Neuron (in vitro differentiated cells): ENCODE measurements around the gene CCNY.

Source experiments
- H2AFZ ChIP-seq: one replicate; pipeline ENCODE4 v1.6.1; 2013; ENCODE audit warnings: low read depth, mild to moderate bottlenecking, inconsistent platforms, low read length, moderate library complexity
- H3K27me3 ChIP-seq: one replicate; pipeline ENCODE4 v1.6.1; 2013; ENCODE audit warnings: low read length; ENCODE audit not compliant: insufficient read depth
- H3K36me3 ChIP-seq: one replicate; pipeline ENCODE4 v1.6.1; 2013; ENCODE audit warnings: low read length; ENCODE audit not compliant: insufficient read depth
- H3K4me1 ChIP-seq: one replicate; pipeline ENCODE4 v1.6.1; 2013; ENCODE audit warnings: low read length; ENCODE audit not compliant: insufficient read depth
- H3K4me3 ChIP-seq: 2 replicates; pipeline ENCODE4 v1.5.1; 2013; ENCODE audit warnings: mild to moderate bottlenecking, low read length, moderate library complexity
- H3K9me3 ChIP-seq: one replicate; pipeline ENCODE4 v1.6.1; 2013; ENCODE audit warnings: low read length

Gene CCNY

DNA sequence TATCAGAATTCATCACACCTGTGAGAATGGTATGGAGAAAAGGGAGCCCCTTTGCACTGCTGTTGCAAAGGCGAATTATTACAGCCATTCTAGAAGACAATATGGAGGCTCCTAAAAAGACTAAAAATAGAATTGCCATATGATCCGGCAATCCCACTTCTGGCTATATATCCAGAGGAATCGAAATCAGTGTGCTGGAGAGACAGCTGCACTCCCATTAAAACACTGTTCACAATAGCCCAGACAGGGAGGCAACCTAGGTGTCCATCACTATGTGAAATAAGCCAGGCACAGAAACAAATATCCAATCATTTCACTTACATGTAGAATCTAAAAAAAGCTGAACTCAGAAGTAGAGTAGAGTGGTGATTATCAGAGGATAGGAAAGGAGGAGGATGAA, 242.8 kb downstream of the CCNY start:
- H3K36me3 ChIP-seq: peaks cover 3% of the 10 kb centered on the region
- no peak overlapping the region for H3K4me3 ChIP-seq
- H3K4me1 ChIP-seq: no peaks in the 10 kb centered on the region
- no peaks in the 10 kb centered on the region for H3K27me3 ChIP-seq
- no peak overlapping the region for H2AFZ ChIP-seq
- H3K9me3 ChIP-seq: no peaks in the 10 kb centered on the region

DNA sequence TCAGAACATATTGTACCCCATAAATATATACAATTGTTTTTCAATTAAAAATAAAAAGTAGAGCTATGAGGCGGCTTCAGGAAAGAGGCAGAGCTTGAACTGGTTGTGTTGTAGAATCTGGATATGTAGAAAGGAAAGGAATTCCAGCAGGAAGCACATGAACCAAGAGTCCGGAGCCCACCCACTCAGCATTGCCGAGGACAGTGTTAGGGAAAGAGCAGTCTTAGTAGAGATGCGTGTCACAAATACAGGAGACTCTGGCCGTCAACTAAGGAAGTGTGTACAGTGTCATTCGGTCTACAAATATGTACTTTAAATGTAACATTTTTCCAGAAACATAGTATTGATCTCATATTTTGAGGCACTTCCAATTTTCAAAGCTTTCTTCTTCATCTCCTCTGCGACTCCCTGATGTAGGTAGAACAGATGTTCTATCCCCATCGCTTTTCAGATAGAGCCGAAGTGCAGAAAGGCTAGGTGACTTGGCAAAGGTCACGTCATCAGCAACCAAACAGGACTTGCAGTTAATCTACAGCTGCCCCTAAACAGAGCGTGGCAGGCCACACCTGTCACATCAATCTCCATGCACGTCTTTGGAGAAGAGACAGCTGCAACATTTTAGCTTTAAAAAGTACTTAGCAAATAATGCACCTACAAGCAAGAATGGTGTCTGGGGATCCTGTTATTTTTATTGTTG, 243.6 kb downstream of the CCNY start:
- Histone ChIP-seq H3K4me1 (no peaks in the 10 kb centered on the region), H3K4me3 (no peak overlapping the region), H3K27me3 (no peaks in the 10 kb centered on the region), H3K36me3 (no peaks in the 10 kb centered on the region), H3K9me3 (no peaks in the 10 kb centered on the region), H2AFZ (no peak overlapping the region)

DNA sequence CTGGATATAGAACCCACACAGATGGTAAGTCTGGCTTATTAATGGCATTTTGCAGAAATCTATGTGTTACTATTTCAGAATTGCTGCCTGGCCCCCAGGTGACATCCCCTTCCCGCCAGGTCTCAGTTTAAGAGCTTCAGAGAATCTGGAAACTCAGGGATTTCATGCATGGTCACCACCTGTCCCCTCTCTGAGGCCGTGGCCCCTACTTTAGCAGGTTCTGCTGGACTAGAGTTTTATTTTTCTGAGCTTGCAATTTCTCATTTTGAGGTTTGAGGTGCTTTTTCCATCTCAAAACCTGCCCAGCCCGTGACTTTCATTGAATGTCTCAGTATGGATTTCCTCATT, 244.1 kb downstream of the CCNY start:
- Histone ChIP-seq H3K36me3 (no peaks in the 10 kb centered on the region), H3K4me1 (no peaks in the 10 kb centered on the region), H2AFZ (no peak overlapping the region), H3K4me3 (no peak overlapping the region), H3K27me3 (no peaks in the 10 kb centered on the region), H3K9me3 (no peaks in the 10 kb centered on the region)

DNA sequence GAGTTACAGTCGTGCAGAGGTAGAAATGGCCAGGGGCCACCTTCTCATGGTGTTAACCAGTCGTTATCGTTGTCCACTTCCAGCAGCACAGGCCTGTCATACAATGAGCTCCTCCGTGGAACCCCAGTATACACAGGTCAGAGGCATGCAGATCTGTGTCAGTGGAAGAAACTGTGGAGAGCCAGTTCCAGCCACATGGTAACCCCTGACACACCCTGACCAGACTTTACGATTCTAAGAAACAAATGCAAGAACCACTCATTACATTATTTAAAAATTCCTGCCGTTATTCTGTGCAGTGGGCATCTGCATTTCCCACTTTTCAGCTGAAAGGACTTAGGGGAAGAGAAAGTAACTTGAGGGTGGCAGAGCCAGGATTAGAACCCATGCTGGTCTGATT, 245.3 kb downstream of the CCNY start:
- no peak overlapping the region for H2AFZ ChIP-seq
- H3K4me3 ChIP-seq: no peak overlapping the region
- no peaks in the 10 kb centered on the region for H3K9me3 ChIP-seq
- H3K36me3 ChIP-seq: no peaks in the 10 kb centered on the region
- no peaks in the 10 kb centered on the region for H3K27me3 ChIP-seq
- no peaks in the 10 kb centered on the region for H3K4me1 ChIP-seq

DNA sequence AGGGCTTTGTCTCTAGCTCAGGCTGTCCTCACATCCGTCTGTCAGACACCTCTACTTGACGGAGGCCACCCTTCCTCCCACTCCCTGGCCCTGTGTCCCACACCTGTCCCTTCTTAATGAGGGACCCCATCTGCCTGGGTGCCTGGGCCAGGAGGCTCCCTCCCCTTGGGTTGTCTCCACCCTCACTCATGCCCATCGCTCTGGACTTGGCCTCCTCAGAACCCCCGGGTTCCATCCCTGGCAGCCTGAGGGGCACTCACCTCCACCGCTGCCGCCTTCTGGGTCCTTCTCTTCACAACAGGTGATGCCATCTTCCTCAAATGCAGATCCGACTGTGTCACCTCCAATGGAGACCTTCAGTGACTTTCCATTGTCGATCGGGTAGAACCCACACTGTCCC, 248.6 kb downstream of the CCNY start:
- Histone ChIP-seq H3K4me3 (no peak overlapping the region), H3K4me1 (no peaks in the 10 kb centered on the region), H3K36me3 (no peaks in the 10 kb centered on the region), H2AFZ (no peak overlapping the region), H3K27me3 (no peaks in the 10 kb centered on the region), H3K9me3 (no peaks in the 10 kb centered on the region)

DNA sequence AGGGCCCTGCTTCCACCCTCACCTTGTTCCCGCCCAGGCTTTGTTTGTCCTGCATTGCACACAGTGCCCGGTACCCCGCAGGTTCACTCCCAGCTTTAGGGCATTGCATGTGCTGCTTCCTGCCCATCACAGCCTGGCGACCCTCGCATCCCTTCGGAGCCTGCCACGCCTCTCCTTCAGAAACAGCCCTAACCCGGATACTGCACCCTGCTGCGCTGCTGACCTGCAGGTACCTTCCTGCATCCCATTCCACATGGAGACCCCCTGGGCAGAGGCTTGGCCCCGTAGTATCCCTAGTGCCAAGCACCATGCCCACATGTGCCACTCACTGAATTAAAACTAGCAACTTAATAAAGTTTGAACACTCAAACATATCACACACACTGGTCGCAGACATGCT, 249.0 kb downstream of the CCNY start:
- no peak overlapping the region for H3K4me3 ChIP-seq
- no peaks in the 10 kb centered on the region for H3K27me3 ChIP-seq
- H2AFZ ChIP-seq: no peak overlapping the region
- H3K36me3 ChIP-seq: no peaks in the 10 kb centered on the region
- no peaks in the 10 kb centered on the region for H3K9me3 ChIP-seq
- H3K4me1 ChIP-seq: no peaks in the 10 kb centered on the region

DNA sequence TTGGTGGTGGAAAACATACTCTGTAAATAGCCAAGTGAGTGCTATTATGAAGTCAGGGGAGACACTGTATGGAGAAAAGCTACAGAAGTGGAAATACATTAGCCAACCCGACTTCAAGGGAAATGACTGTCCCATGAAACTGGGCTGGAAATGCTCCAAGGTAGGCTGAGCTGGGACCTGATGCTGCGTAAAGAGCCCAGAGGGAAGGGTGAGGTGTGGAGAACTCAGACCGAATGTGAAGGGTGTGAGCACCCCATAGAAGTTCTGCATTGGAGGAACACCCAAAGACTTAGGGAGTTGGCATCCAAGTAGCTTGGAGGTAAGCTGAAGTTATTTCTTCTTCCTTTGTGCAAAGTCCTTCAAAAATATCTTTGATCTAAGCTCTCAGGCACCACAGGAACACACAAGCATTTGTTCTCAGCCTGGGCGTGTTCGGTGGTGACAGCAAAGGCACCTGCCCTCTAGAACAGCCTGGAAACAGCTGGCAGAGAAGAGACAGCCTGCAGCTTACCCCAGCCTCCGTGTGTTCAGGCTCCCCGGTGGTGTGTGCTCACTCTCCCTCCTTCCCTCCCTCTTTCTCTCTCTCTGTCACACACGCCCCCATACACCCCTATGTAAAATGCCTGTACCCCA, 249.7 kb downstream of the CCNY start:
- H2AFZ ChIP-seq: no peak overlapping the region
- H3K27me3 ChIP-seq: no peaks in the 10 kb centered on the region
- no peaks in the 10 kb centered on the region for H3K4me1 ChIP-seq
- H3K9me3 ChIP-seq: no peaks in the 10 kb centered on the region
- no peaks in the 10 kb centered on the region for H3K36me3 ChIP-seq
- H3K4me3 ChIP-seq: no peak overlapping the region

DNA sequence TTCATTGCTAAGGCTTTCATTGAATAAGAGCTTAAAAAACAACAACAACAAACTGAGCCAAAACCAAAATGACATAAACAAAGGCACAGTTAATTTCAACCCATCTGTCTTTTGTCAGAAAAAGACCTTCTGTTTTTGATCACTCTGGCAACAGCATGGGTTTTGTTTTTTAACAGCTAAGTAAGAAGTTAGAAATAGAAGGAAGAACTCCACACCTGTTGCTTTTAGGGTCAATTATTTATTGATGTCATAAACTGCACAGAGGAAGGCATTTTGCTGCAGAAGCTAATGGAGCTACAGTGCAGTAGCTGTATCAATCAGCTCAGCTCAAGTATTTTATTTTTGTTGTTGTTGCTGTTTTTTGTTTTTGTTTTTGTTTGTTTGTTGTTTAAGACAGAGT, 252.5 kb downstream of the CCNY start:
- Histone ChIP-seq H3K4me3 (no peak overlapping the region), H3K36me3 (no peaks in the 10 kb centered on the region), H2AFZ (no peak overlapping the region), H3K9me3 (no peaks in the 10 kb centered on the region), H3K4me1 (no peaks in the 10 kb centered on the region), H3K27me3 (no peaks in the 10 kb centered on the region)

DNA sequence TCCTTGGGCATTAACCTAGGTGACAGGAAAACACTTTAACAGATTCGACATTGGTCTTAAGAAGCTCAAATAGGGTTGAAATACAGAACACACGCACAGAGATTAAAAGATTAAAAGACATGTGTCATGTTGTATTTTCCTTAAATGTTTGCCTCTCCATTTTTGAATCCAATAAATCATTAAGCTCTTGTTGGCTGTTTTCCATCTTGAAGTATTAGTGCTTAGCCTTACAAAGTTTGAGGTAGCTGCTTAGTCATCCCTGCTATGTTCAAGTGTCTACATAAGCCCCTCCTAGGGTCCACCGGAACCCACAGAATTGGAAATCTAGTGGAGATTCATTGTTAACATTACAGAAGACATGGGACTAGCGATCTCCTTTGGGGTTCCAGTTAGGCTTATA, 256.1 kb downstream of the CCNY start:
- H3K4me1 ChIP-seq: peaks cover 4% of the 10 kb centered on the region
- no peaks in the 10 kb centered on the region for H3K36me3 ChIP-seq
- H3K9me3 ChIP-seq: no peaks in the 10 kb centered on the region
- no peaks in the 10 kb centered on the region for H3K27me3 ChIP-seq
- H3K4me3 ChIP-seq: no peak overlapping the region
- H2AFZ ChIP-seq: no peak overlapping the region

DNA sequence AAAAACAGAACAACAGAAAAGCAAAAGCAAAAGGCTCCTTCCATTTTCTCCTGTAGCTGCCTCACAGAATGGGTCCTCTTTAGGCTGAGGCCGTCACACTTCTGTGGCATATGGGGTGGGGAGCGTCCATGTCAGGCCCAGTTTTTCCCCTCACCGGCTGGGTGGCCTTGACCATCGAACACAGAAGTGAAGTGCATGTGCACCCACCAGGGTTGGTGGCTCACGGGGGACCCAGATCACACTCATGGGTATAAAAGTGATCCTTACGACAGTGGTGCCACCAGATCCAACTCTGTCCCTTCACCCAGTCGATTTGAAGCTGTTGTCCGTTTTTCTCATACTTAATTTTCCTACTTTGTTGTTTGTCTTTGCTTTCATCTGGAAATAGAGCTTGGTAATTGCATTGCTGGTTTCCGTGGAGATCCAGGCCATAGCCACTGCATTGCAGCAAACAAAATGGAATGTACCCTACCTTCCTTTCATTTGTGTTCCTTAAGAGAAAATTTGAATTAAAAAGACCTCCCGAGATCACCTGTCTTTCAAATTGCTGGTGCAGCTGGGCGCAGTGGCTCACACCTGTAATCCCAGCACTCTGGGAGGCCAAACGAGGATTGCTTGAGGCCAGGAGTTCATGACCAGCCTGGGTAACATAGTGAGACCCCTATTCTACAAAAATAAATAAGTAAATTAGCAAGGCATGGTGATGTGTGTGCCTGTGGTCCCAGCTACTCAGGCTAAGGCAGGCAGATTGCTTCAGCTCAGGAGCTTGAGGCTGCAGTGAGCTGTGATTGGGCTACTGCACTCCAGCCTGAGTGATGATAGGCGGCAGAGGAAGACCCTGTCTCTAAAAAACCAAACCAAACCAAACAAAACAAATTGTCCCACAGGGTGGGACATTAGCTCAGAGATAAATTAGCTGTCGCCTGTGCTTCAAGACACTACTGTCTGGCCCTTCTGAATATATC, 258.1 kb downstream of the CCNY start:
- Histone ChIP-seq H3K4me3 (no peak overlapping the region), H2AFZ (no peak overlapping the region), H3K36me3 (no peaks in the 10 kb centered on the region), H3K4me1 (peaks cover 4% of the 10 kb centered on the region), H3K27me3 (no peaks in the 10 kb centered on the region), H3K9me3 (no peaks in the 10 kb centered on the region)

DNA sequence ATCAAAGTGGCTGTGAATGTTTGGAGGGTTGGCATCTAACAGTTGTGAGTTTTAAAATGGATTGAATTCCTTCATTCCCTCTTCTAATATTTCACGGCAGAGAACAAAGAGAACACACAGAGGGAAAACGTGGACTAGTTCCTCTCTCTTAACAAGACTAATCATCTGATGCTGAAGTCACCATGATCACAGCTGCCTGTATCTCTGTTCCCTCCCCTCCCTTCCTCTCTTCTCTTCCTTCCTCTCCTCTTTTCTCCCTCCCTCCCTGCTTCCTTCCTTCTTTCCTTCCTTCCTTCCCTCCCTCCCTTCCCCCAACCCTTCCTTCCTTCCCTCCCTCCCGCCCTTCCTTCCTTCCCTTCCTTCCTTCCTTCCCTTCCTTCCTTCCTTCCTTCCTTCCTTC, 258.8 kb downstream of the CCNY start:
- Histone ChIP-seq H3K9me3 (no peaks in the 10 kb centered on the region), H3K4me3 (no peak overlapping the region), H2AFZ (no peak overlapping the region), H3K4me1 (peaks cover 4% of the 10 kb centered on the region), H3K27me3 (no peaks in the 10 kb centered on the region), H3K36me3 (no peaks in the 10 kb centered on the region)

DNA sequence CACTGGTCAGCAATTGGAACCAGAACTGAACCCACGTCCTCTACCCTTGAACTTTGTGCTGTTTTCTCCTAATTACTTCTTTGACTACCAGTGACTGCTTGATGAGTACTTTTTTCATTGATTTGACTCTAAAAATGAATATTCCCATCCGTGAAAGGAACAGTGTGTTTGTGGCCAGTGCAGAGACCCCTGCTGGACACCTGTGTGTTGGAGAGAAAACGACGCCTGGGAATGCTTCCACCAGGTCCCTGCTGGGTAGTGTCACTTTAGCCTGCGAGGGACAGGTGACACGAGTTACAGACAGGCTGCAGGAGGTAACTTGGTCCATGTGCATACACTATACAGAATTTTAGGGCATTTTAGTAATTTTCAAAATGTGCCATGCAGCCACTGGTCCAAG, 262.1 kb downstream of the CCNY start:
- Histone ChIP-seq H3K27me3 (no peaks in the 10 kb centered on the region), H3K9me3 (no peaks in the 10 kb centered on the region), H3K4me3 (no peak overlapping the region), H3K36me3 (no peaks in the 10 kb centered on the region), H3K4me1 (peaks cover 4% of the 10 kb centered on the region), H2AFZ (no peak overlapping the region)

DNA sequence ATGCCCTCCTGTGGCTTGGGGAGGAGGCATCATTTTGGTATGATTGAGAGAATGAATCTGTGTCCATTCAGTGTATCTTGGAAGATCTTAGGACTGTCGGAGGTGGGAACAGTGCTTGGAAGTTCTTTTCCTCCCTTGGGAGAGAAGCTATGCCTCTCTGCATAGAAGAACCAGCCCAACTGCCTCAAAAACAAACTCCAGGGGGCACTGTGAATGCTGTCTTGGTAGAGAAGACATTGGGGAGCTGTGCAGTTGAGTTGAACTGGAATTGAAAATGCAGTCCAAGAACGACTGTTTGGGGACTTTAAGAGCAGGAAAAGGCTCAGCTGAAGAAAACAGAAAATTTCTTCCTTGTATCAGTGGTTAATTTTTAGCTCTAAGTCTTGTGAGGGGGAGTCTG, 263.9 kb downstream of the CCNY start:
- Histone ChIP-seq H3K27me3 (no peaks in the 10 kb centered on the region), H2AFZ (no peak overlapping the region), H3K4me1 (no peaks in the 10 kb centered on the region), H3K4me3 (no peak overlapping the region), H3K36me3 (no peaks in the 10 kb centered on the region), H3K9me3 (no peaks in the 10 kb centered on the region)
